Measurements from ENCODE around the gene SNX27.

- TF ChIP-seq CTCF (IDR thresholded peaks at IDR 0.05) (no peak), POLR2AphosphoS5 (IDR thresholded peaks at IDR 0.05) (no peak)
Observed at GRCh38 chr1:151618003-151618402, 6.2 kb downstream of the SNX27 start.
